G401.6 (cell line): ENCODE data around the gene ARHGEF6.

Experiments
- FAIRE-seq: peaks from 2 replicates; lab custom pipeline; 2012; peaks lifted over from hg19 to GRCh38; lab: Jason Lieb, UNC

ARHGEF6 gene

DNA sequence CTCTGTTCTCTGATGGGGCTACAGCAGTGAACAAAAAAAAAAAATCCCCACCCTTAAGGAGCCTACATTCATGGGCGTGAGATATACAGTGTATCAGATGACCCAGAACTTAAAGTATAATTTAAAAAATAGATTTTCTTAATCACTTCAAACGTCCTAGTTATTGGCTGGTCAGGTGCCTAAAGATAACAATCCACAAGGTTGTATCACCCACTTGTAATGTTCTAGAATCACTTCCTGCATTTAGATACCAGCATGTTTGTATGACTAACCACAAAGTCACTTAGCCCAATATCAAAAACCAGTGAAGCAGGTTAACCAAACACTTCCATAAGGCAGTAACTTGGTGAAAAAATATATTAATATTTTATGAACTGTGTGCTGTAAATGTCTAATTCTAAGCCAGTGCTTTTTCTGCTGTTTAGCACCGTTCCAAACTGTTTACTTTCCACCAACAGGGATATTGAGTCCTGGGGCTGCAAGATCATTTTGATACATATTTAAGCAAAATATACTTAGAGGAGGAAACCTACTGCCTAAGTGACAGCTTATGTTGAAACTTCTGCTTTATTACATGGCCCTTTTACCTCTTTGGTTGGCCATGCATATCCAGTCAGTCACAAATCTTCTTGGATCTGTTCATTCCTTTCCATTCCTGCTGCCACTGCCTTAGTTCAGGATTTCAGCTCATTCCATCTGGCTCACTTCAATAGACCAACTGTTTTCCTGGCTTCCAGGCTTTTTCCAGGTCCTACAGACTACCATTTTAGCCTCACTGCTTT is 89.5 kb downstream of the ARHGEF6 start:
- FAIRE-seq, result no peak

- no peak for FAIRE-seq
These were observed 91.3 kb downstream of the ARHGEF6 start for GRCh38 chrX:136689436-136689835.

DNA sequence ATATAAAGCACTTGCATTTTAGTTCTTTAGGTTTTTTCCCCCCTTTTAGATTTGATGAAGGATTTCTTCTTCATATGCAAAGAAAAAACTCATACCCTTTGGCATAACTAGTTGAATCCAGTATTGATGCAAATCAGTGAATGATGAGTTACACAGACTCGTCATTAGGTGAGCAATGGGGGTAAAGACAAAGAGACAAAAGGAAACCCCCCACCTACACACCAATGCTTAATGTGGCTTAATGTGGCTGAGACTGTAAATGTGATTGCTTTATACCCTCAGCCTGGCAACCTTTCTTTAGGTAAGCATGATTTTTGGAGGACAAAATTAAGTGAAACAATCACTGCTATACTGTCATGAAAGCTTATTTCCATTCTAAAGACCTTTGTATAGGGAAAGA is 93.3 kb downstream of the ARHGEF6 start:
- no peak for FAIRE-seq

GRCh38 chrX:136684120-136684519 is 96.6 kb downstream of the ARHGEF6 start:
- FAIRE-seq, result no peak

- FAIRE-seq, result no peak
These were observed 101.2 kb downstream of the ARHGEF6 start for GRCh38 chrX:136679531-136679930.

DNA sequence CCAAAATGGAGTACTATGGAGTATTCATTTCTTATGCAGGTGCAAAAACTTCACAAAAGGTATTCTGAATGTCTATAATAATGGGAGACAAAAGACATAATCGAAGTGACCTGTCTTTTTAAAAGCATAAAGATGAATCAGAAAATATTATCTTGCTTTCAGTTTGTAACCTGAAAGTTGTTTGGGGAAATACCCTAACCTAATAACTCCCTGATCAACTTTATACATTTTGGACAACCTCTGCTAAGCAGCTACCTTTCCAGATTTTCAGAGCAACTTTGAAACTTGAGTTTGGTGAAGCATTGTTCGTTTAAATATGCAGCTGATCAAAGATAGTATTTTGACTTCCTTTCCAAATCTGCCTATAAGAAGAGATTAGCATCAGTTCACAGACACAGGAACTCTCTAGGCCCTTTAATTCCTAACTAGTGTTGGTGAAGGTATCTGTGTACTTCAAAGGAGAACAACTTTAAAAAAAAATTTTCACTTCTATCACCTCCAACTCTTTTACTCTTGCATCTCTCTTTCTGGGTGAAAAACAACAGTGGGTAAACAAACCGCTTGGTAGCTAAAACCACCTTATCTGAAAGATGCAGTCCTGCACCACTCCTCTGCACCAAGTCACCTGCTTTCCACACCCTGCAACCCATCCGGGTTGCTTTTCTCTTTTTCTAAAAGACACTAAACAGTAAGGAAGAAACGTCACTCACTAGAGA is 106.3 kb downstream of the ARHGEF6 start:
- FAIRE-seq, result no peak

DNA sequence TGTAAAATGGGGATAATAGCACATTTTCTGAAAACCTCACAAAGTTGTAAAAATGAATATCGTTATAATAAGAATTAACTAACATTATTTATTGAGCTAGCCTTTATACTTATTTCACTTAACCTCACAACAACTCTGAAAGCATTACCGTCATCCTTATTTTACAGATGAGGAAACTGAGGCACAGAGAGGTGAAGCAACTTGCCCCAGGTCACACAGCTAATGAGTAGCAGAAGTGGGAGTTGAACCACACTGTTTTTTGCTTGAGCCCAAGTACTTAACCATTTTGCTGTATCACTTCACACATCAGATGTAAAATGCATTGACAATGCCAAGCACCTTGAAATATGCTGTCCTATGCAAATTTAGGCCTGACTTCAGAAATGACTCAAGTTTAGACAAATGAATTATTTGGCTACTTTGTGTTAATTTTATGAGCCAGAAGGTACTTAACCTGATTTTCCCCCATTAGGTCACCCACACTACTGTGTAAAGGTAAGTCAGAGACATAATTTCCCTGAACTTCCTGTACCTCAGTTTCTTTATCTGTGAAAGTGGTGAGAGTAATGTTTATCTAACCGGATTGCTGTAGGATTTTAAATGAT is 109.6 kb downstream of the ARHGEF6 start:
- no peak for FAIRE-seq

- FAIRE-seq, result no peak
These were observed 113.1 kb downstream of the ARHGEF6 start for GRCh38 chrX:136667446-136668168.

- FAIRE-seq, result no peak
These were observed 114.6 kb downstream of the ARHGEF6 start for GRCh38 chrX:136666088-136666487.

DNA sequence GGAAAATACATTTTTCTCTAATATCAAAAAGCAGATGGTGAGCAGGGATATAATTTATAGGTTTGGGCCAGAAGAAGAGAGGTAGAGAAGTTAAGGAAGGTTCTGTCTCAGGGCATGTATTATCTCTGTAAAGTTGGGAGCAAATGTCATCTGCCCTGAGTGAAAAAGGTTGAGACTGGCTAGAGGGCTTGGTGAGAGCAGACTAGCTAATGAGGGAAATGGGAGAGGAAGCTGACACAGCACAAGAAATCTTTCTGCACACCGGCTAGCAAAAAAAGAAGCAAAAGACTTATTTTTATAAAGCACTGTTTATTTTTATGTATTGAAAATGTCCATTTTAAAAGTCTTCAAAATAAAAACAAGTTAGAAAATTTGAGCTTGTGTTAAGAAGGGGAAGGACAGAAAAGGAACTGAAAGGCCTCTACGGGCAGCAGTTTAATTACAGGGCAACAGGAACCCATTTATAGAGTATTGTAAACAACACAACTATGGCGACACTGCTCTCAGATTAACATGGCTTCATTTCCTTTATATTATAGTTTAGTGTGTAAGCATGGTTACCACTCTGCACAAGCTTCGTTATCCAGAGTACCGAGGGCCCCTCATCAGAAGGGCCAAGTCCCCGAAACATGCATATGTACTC is 115.4 kb downstream of the ARHGEF6 start:
- no peak for FAIRE-seq

- no peak for FAIRE-seq
These were observed 117.8 kb downstream of the ARHGEF6 start for GRCh38 chrX:136662976-136663375.

GRCh38 chrX:136662104-136662503 is 118.6 kb downstream of the ARHGEF6 start:
- FAIRE-seq, result no peak

DNA sequence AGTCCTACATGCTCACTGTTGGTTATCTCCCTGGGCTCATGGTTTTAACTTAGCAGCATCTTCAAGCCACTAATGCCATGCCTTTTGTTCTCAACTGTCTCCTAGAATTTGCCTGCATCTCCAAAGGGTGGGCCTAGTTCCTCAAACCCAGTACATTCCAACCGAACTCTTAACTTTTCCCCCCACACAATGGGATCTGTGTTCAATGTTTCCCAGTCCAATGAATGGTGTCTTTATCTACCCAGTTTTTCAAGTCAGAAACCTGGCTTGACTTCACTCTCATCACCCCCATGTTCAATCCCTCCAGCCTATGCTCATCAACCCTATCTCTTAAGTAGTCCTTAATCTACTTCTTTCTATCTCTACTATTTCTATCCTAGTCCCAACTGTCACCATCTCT is 119.8 kb downstream of the ARHGEF6 start:
- FAIRE-seq, result no peak

DNA sequence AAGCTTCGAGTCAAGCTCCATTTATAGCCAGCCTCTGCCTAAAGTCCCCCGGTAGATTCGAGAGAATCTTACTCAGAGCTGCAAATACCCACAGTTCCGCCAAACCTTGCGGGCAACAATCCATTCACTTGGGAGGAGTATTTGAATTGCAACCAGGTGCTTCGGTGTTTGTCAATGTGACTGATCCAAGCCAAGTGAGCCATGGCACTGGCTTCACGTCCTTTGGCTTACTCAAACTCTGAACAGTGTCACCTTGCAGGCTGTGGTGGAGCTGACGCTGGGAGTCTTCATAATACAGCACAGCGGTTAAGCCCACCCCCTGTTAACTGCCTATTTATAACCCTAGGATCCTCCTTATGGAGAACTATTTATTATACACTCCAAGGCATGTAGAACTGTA is 121.6 kb downstream of the ARHGEF6 start:
- FAIRE-seq, result no peak

- no peak for FAIRE-seq
These were observed 122.6 kb downstream of the ARHGEF6 start for GRCh38 chrX:136658151-136658550.

DNA sequence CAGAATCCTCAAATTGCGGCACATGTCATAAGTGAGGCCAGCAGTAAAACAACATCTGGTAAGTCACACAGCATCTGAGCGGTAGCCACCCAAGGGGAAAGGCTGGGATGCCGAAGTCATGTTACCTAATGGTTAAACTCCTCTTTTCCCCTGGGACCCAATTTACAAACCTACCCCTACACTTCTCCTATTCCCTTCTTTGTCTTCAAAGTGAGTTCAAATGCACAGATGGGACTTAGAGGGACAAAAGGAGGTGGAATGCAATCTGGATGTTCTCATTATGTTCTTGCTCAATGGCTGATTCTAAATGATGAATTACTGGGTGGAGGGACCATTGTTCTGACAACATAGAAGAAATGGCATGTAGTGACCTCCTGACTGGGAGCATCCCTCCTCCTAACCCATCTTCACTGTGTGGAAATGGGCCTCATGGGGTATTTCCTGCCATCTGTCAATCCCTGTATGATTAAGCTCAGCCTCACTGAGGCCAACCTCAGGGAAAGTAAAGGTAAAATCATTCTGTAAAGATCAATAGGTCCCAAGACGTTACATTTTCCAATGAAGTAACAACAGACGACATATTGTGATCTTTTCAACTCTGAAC is 124.3 kb downstream of the ARHGEF6 start:
- no peak for FAIRE-seq

GRCh38 chrX:136652822-136653723 is 127.7 kb downstream of the ARHGEF6 start:
- FAIRE-seq, result no peak

DNA sequence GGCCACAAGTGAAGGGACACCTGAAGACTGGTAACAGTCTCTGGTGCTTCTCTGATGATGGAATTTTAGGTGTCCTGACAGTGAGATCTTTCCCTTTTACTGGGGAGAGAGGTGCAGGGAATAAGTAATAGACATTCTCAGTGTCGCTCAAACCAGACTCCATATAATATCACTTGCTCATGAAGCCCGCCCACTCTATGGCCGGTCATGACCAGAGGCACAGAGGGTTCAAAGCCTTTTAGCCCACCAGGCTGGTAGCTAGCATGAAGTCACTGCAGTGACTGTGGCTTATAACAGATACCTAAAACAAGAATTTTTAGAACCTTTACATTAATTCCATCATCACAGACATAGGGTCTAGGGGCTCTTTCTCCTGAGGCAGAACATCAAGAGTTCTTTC is 129.9 kb downstream of the ARHGEF6 start:
- FAIRE-seq, result no peak

DNA sequence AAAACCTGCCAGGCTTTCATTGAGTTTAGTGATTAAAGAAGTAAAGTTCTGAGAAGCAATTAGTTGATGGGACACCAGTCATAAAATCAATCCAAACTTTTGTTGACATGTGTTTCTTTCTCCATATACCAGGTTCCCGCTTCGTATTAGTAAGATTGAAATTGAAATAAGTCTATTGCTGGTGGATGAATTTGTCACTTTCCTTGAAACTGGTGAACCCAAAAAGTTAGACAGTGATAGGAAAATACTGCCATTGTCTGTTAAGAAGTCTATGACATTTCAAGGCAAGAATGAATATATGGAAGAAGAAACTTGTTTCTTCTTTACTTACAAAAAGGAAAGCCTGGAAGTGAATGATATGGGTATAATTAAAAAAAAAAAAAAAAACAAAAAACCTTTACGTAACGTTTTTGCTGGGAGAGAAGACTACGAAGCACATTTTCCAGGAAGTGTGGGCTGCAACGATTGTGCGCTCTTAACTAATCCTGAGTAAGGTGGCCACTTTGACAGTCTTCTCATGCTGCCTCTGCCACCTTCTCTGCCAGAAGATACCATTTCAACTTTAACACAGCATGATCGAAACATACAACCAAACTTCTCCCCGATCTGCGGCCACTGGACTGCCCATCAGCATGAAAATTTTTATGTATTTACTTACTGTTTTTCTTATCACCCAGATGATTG is 132.9 kb downstream of the ARHGEF6 start, which contains the start of gene CD40LG:
CD40LG (plus strand) TSS at position 482 of the 684 bp plus-strand sequence; CDS start at position 573, 91 bp downstream.
- FAIRE-seq, result no peak
